Measurements from ENCODE around the gene AP2A2. TPM values are rescaled to one million over a fixed set of nuclear protein-coding genes. Genes with fewer than 3 reads are reported as not detected.

The AP2A2 gene
- total and polyA plus RNA-seq, 8 donors, result 15.0 to 350 (median 39.9) TPM

DNA sequence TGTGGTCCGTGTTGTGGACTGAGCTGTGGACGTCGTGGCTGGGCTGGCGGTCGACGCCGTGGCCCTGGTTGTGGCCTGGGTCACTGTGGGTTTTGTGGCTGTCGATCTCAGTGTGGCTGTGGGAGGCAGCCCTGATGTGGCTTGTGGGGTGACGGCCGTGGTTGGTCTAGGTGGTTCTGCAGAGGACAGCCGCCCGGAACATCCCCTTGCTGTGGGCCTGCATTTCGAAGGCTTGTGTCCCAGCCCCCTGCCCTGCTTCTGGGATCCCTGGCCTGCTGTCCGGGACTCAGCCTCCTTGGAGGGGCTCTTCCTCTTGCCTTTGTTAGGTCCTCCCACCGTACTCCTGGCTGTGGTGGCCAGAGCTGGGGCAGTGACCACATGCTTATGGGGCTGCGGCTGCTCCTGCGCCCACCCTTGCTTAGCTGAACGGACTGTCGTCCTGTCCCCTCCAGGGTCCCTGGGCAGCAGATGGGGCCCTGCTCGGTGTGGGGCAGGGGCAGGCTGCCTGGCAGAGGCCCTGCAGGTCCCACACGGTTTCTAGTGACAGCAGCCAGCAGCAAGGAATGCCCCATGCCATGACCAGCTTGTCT, 93.7 kb downstream of the AP2A2 start:
- Histone ChIP-seq H3K9me3 (no peaks in the 10 kb centered on the region), H3K36me3 (peaks cover 0 to 16% (median 8%) of the 10 kb centered on the region in 4 donors), H3K27ac (no peak overlapping the region), H3K27me3 (peaks cover 0 to 9% (median 0%) of the 10 kb centered on the region in 3 donors), H3K4me3 (no peak overlapping the region), H3K4me1 (no peaks in the 10 kb centered on the region)
- intact Hi-C loops (cut with DNase I; ENCODE audit: low total_unique reads), result no loop called here
- DNase-seq, result no peak
- 61 to 78% (median 66%) methylated on average over 12 to 21 of the region's 21 CpGs for WGBS, 5 donors
- TF ChIP-seq POLR2A (IDR thresholded peaks at IDR 0.05) (no peak), EP300 (IDR thresholded peaks at IDR 0.05) (no peak), POLR2AphosphoS5 (IDR thresholded peaks at IDR 0.05) (no peak)
- TF ChIP-seq, protein P1, sequence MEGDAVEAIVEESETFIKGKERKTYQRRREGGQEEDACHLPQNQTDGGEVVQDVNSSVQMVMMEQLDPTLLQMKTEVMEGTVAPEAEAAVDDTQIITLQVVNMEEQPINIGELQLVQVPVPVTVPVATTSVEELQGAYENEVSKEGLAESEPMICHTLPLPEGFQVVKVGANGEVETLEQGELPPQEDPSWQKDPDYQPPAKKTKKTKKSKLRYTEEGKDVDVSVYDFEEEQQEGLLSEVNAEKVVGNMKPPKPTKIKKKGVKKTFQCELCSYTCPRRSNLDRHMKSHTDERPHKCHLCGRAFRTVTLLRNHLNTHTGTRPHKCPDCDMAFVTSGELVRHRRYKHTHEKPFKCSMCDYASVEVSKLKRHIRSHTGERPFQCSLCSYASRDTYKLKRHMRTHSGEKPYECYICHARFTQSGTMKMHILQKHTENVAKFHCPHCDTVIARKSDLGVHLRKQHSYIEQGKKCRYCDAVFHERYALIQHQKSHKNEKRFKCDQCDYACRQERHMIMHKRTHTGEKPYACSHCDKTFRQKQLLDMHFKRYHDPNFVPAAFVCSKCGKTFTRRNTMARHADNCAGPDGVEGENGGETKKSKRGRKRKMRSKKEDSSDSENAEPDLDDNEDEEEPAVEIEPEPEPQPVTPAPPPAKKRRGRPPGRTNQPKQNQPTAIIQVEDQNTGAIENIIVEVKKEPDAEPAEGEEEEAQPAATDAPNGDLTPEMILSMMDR (IDR thresholded peaks at IDR 0.05), result no peak

DNA sequence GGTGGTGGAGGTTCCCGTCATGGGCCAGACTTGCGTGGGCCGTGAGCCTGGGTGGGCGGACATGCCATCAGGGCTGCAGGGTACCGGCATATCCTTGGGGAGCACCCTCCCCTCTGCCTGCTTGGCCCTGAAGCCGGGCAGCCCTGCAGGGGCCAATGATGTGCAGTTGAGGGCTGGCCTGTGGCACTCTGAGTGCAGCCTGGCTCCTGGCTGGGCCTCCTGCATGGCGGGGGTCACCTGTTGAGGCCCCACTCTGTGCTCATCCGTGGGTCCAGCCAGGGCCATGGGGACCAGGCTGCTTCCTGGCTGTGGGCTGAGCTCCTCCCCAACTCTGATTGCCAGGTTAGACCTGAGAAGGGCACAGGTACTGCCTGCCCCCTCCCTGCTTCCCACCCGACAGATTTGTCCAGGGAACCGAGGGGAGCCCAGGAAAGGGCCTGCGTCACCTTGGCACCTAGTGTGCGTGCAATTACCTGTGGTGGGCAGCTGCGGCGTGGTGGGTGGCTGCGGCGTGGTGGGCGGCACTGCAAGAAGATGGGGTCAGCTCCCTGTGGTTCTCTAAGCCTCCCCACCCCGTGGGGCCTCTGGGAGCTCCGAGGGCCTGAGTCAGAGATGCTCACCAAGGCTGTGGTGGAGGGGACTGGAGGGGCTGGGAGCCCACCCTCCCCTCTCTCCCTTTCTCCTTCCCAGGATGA, 94.7 kb downstream of the AP2A2 start:
- intact Hi-C loops (cut with DNase I; ENCODE audit: low total_unique reads), result no loop called here
- Histone ChIP-seq H3K36me3 (peaks cover 0 to 22% (median 10%) of the 10 kb centered on the region in 4 donors), H3K4me1 (no peaks in the 10 kb centered on the region), H3K27me3 (peaks cover 0 to 18% (median 0%) of the 10 kb centered on the region in 3 donors), H3K9me3 (no peaks in the 10 kb centered on the region), H3K4me3 (no peak overlapping the region), H3K27ac (no peak overlapping the region)
- 63 to 88% (median 84%) methylated on average over 16 to 19 of the region's 19 CpGs for WGBS, 5 donors
- no peak for DNase-seq
- no peak for TF ChIP-seq EP300 (IDR thresholded peaks at IDR 0.05)
- TF ChIP-seq POLR2A (IDR thresholded peaks at IDR 0.05), result no peak
- no peak for TF ChIP-seq POLR2AphosphoS5 (IDR thresholded peaks at IDR 0.05)
- TF ChIP-seq, protein P1 (IDR thresholded peaks at IDR 0.05), result no peak

DNA sequence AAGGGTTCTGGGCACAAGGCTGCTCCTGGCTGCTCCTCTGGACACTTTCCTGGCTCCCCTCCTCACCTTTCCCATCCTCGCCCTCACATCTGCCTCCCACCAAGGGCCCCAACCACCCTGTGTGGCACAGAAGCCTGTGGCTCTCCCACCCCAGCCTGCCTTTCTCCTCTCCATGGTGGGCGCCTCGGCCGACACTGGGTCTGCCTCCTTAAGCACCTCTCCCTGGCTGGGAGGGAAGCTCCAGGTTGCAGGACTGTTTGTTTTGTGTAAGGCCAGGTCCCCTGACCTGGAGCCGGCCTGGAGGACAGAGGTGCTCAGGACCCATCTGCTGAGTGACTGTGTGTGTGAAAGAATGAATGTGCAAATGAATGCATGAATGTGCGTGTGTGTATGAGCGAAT, 96.7 kb downstream of the AP2A2 start:
- 79 to 92% (median 88%) methylated on average over 7 of the region's 7 CpGs for WGBS, 5 donors
- DNase-seq, result no peak
- H3K27me3 ChIP-seq, result peaks cover 0 to 39% (median 0%) of the 10 kb centered on the region in 3 donors

More for the DNA sequence above, 96.7 kb downstream of the AP2A2 start:
- Histone ChIP-seq H3K27ac (no peak overlapping the region), H3K4me3 (no peak overlapping the region), H3K9me3 (no peaks in the 10 kb centered on the region), H3K36me3 (peaks cover 0 to 32% (median 14%) of the 10 kb centered on the region in 4 donors), H3K4me1 (no peaks in the 10 kb centered on the region)
- TF ChIP-seq POLR2AphosphoS5 (IDR thresholded peaks at IDR 0.05) (no peak), EP300 (IDR thresholded peaks at IDR 0.05) (no peak), POLR2A (IDR thresholded peaks at IDR 0.05) (no peak)
- TF ChIP-seq, protein P1 (IDR thresholded peaks at IDR 0.05), result no peak
- intact Hi-C loops (cut with DNase I; ENCODE audit: low total_unique reads), result no loop called here

Data from stomach (tissue), 9 donors.